HepG2 (cell line): Measurements from ENCODE around the gene TYMS. TPM values are rescaled to one million over a fixed set of nuclear protein-coding genes. Genes with fewer than 3 reads are reported as not detected.

ENCODE experiments used
- AGO2 ChIP-seq: fragments of 200-400 bp; formaldehyde crosslinking; optimal IDR thresholded peaks from 2 replicates; pipeline ENCODE3; 2017; ENCODE audit warnings: mild to moderate bottlenecking, low read depth, low read length, moderate library complexity
- AKAP8 ChIP-seq: sonication (generic); formaldehyde crosslinking; IDR thresholded peaks from 2 replicates; pipeline ENCODE4 v1.5.1; 2020; ENCODE audit warnings: mild to moderate bottlenecking, missing genetic modification reagents
- CBFB ChIP-seq: sonication (generic); formaldehyde crosslinking; IDR thresholded peaks from 2 replicates; pipeline ENCODE4 v1.4.0; 2020; ENCODE audit warnings: missing genetic modification reagents
- EEA1 ChIP-seq: sonication (generic); formaldehyde crosslinking; IDR thresholded peaks from 2 replicates; pipeline ENCODE4 v1.5.1; 2020; ENCODE audit warnings: mild to moderate bottlenecking, missing genetic modification reagents, borderline replicate concordance
- FOXC1 ChIP-seq: sonication (generic); formaldehyde crosslinking; IDR thresholded peaks from 2 replicates; pipeline ENCODE4 v1.8.0; 2022; ENCODE audit warnings: mild to moderate bottlenecking, missing genetic modification reagents, borderline replicate concordance
- GATA4 ChIP-seq: sonication (generic); IDR thresholded peaks from 2 replicates; pipeline ENCODE4 v1.6.1; 2016; ENCODE audit warnings: antibody characterized with exemption, low read depth, borderline replicate concordance
- HMGXB4 ChIP-seq, 2 experiments: sonication (generic) in 1 of 2; formaldehyde crosslinking in 1 of 2; IDR thresholded peaks; 2 replicates each; pipeline versions ENCODE4 v1.4.0 to v1.6.1; 2018 to 2020; ENCODE audit warnings: missing genetic modification reagents in 2 of 2, borderline replicate concordance in 1 of 2, low read depth in 1 of 2, mild to moderate bottlenecking in 1 of 2, missing biosample characterization in 1 of 2
- KDM2A ChIP-seq: sonication (generic); formaldehyde crosslinking; IDR thresholded peaks from 2 replicates; pipeline ENCODE4 v1.4.0; 2020; ENCODE audit warnings: low read depth, missing genetic modification reagents, borderline replicate concordance
- MIER2 ChIP-seq: IDR thresholded peaks from 2 replicates; pipeline ENCODE4 v1.6.1; 2016; ENCODE audit warnings: missing biosample characterization, missing genetic modification reagents
- NFIB ChIP-seq: sonication (generic); formaldehyde crosslinking; IDR thresholded peaks from 2 replicates; pipeline ENCODE4 v1.9.0; 2021; ENCODE audit warnings: missing genetic modification reagents, mild to moderate bottlenecking, borderline replicate concordance
- POGZ ChIP-seq: sonication (generic); formaldehyde crosslinking; IDR thresholded peaks from 2 replicates; pipeline ENCODE4 v1.4.0; 2020; ENCODE audit warnings: mild to moderate bottlenecking, missing genetic modification reagents
- RFXAP ChIP-seq: sonication (generic); formaldehyde crosslinking; IDR thresholded peaks from 2 replicates; pipeline ENCODE4 v1.4.0; 2020; ENCODE audit warnings: missing genetic modification reagents, borderline replicate concordance
- ZNF616 ChIP-seq: sonication (generic); formaldehyde crosslinking; IDR thresholded peaks from 2 replicates; pipeline ENCODE4 v1.5.0; 2020; ENCODE audit warnings: low read depth, mild to moderate bottlenecking, missing genetic modification reagents
- ZNF687 ChIP-seq: sonication (generic); formaldehyde crosslinking; IDR thresholded peaks from 2 replicates; pipeline ENCODE4 v1.5.1; 2020; ENCODE audit warnings: mild to moderate bottlenecking, missing genetic modification reagents, moderate library complexity
- ZNF724P ChIP-seq: sonication (generic); formaldehyde crosslinking; IDR thresholded peaks from 2 replicates; pipeline ENCODE4 v1.8.0; 2022; ENCODE audit warnings: missing genetic modification reagents, borderline replicate concordance
- polyA plus RNA-seq, 8 experiments: library from polyadenylated mRNA; depleted of rRNA in 3 of 8; stranded (reverse) in 7 of 8; unstranded in 1 of 8; fragments of >200 nt; fragmentation: Illumina TruSeq in 4 of 8; extraction: Trizol in 4 of 8; gene quantifications; 2 replicates each; pipeline versions ENCODE4 v1.2.1 to v1.2.3, GENCODE V29; 2011 to 2016; ENCODE audit warnings: low read depth in 4 of 8, missing spikeins in 1 of 8, mixed read lengths in 1 of 8; ENCODE audit not compliant: insufficient read depth in 1 of 8
- total RNA-seq, 5 experiments: library from RNA; depleted of rRNA; stranded (reverse); fragments of >200 nt; fragmentation: Illumina TruSeq; extraction: Trizol; gene quantifications; 2 replicates each; pipeline ENCODE4 v1.2.3, GENCODE V29; 2016; ENCODE audit warnings: low read depth in 1 of 5
- TF ChIP-seq, protein P1 (sequence below): sonication (generic); formaldehyde crosslinking; IDR thresholded peaks from 2 replicates; pipeline ENCODE4 v1.4.0; 2020; ENCODE audit warnings: missing genetic modification reagents
- TF ChIP-seq, protein P2 (sequence below): sonication (generic); formaldehyde crosslinking; IDR thresholded peaks from 2 replicates; pipeline ENCODE4 v1.4.0; 2020; ENCODE audit warnings: missing genetic modification reagents

Gene TYMS
- total and polyA plus RNA-seq, 2 of the 13 experiments (the other 11 are each of a cell fraction or from before 2014, with no cell fraction given) = 80.1 to 106 TPM

DNA sequence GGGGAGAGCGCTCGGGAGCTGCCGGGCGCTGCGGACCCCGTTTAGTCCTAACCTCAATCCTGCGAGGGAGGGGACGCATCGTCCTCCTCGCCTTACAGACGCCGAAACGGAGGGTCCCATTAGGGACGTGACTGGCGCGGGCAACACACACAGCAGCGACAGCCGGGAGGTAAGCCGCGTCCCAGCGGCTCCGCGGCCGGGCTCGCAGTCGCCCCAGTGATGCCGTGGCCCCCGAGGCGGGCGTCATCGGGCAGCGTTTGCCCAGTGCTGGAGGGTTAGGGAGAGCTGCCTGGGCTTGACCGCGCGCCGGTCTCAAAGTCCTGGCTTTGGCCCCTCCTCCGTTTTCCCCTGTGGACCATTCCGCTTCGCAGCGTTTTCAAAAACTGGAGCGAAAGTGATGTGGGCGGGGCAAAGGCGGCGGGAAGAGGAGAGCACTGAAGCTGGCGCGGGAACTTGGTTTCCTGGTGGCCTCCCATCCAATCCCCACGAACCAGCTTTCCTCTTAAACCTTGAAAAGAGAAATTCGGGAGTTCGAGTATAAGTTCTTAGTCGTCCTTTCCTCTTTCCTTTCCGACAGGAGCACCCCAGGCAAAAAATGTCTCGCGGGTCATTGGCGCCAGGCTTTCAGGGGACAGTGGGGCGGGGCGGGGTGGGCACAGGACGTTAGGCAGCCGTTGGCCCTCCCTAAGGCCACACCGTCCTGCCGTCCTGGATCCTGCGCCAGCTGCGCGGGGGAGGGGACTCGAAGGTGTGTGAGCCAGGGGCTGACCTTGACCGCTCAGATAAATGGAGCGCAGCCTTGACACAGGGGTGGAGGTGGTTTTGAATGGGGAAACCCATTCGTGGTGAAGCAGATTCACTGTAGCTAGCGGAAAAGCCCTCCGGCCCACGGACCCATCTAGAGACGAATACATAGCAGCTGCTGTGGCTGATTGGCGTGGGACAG is 821 bp downstream of the TYMS start (continued):
- TF ChIP-seq ZNF687 (CRISPR knock-in tag) (peak; percentile 69), AKAP8 (CRISPR knock-in tag) (peak; percentile 65; the same call in 1 of the 2 replicates), HMGXB4 (CRISPR knock-in tag; IDR thresholded peaks at IDR 0.05; ENCODE audit: borderline replicate concordance in 1 of 2, low read depth in 1 of 2) (peak; percentile 28 to 45; a peak in 1 of 4 replicates), KDM2A (CRISPR knock-in tag) (peak; percentile 82), MIER2 (CRISPR knock-in tag) (0 out of 2 replicates have a peak, but pooled peaks have one; percentile 21), ZNF724P (CRISPR knock-in tag) (no peak; the same call in 1 of the 2 replicates), POGZ (peak; percentile 22; the same call in 1 of the 2 replicates), GATA4 (peak; percentile 62; the same call in 1 of the 2 replicates), CBFB (CRISPR knock-in tag) (no peak; the same call in 1 of the 2 replicates), ZNF616 (CRISPR knock-in tag) (no peak), EEA1 (CRISPR knock-in tag) (no peak), AGO2 (peak; percentile 95), FOXC1 (peak; percentile 32), RFXAP (CRISPR knock-in tag) (no peak), NFIB (CRISPR knock-in tag) (no peak)
- TF ChIP-seq, protein P1, sequence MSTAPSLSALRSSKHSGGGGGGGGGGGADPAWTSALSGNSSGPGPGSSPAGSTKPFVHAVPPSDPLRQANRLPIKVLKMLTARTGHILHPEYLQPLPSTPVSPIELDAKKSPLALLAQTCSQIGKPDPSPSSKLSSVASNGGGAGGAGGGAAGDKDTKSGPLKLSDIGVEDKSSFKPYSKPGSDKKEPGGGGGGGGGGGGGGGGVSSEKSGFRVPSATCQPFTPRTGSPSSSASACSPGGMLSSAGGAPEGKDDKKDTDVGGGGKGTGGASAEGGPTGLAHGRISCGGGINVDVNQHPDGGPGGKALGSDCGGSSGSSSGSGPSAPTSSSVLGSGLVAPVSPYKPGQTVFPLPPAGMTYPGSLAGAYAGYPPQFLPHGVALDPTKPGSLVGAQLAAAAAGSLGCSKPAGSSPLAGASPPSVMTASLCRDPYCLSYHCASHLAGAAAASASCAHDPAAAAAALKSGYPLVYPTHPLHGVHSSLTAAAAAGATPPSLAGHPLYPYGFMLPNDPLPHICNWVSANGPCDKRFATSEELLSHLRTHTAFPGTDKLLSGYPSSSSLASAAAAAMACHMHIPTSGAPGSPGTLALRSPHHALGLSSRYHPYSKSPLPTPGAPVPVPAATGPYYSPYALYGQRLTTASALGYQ (CRISPR knock-in tag) = no peak
- TF ChIP-seq, protein P2, sequence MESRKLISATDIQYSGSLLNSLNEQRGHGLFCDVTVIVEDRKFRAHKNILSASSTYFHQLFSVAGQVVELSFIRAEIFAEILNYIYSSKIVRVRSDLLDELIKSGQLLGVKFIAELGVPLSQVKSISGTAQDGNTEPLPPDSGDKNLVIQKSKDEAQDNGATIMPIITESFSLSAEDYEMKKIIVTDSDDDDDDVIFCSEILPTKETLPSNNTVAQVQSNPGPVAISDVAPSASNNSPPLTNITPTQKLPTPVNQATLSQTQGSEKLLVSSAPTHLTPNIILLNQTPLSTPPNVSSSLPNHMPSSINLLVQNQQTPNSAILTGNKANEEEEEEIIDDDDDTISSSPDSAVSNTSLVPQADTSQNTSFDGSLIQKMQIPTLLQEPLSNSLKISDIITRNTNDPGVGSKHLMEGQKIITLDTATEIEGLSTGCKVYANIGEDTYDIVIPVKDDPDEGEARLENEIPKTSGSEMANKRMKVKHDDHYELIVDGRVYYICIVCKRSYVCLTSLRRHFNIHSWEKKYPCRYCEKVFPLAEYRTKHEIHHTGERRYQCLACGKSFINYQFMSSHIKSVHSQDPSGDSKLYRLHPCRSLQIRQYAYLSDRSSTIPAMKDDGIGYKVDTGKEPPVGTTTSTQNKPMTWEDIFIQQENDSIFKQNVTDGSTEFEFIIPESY (CRISPR knock-in tag) = peak; percentile 7; the same call in 1 of the 2 replicates
